SK-N-MC (cell line): ENCODE results near the gene SMPD3.

Source experiments
- EZH2 ChIP-seq: fragments of 200-600 bp; sonication (generic); IDR thresholded peaks from one replicate; pipeline ENCODE4 v1.6.1; 2017; ENCODE audit warnings: antibody characterized with exemption
- POLR2AphosphoS5 ChIP-seq: IDR thresholded peaks from 2 replicates; pipeline ENCODE4 v1.6.1; 2012; ENCODE audit warnings: mild to moderate bottlenecking, low read depth, low read length, borderline replicate concordance

DNA sequence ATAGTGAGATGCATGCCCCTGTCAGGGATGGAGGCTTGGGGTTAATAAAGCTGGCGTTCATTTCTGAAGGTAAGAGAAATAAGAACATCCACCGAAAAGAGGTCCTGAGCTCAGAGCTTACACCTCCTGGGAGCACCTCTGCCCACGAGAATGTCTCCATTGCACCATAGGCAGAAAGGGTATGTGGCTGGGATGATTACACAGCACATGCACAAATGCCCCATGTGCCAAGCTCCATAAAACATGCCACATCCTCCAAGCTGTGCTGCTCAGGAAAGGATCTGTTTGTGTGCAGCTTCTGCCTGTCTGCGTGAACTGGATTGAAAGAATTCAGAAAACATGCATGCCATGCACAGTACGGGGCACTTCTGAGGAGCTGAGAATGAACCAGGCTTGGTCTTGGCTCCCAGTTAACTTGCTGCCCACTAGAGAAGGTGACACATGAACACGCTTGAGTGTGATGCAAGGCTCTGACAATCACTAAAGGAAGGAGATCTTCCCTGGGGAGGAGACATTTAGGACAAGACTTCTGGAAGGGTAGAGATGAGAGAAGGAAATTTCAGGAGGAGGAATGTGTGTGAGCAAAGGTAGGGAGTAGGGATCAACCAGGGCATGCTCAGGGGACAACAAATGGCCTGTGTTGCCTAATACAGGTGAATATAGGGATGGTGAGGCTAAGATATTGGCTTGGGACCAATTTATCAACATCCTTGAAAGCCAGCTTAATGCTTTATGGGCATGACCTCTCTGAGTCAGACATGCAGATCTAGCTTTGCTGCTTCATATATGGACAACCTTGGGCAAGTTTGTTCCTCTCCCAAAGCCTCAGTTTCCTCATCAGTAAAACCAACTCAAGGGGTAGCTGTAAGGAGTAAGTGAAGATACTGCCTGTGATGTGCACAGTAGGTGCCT, 32.0 kb upstream of the SMPD3 start:
- no peak for TF ChIP-seq EZH2
- TF ChIP-seq POLR2AphosphoS5: no peak
